ENCODE measurements around the gene PLIN1.

The PLIN1 gene

DNA sequence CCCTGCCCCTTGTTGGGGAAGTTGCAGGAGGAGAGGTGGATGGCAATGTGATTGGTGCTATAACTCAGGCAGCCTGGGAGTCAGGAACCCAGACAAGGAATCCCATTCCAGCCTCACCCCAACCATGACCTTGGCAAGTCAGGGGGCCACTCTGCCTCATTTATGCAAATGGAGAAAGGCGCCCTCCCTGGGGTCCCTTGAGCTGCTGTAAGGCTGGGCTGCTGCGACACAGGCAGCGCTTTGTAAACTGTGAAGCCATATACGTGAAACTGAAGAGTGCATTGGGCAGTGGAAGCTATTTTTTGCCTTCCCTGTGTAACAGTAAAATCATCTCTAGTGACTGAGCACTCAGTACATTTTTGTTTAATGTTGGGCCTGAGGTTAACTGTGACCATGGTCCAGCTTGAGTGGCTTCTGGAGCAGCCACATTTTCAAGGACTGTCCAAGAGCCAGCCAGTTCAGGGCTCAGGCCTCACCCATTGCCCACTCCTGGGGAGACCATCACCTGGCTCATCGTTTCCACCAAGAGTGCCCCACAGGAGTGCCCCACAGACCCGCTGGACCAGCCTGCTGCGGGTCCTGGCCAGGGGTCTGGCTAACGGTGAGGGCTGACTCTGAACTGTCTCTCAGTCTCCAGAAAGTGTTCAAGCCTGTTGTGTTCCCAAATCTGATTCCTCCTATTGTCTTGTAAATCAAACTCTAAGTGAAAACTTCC is 51.8 kb downstream of the PLIN1 start:
- peak; percentile 7 for DNase-seq (ENCODE audit: low spot score)

GRCh38 chr15:89625716-89626115 is 53.5 kb downstream of the PLIN1 start:
- DNase-seq (ENCODE audit: low spot score), result peak; percentile 6

- no peak for DNase-seq (ENCODE audit: low spot score)
Measured at GRCh38 chr15:89623165-89623564, 56.0 kb downstream of the PLIN1 start.

DNA sequence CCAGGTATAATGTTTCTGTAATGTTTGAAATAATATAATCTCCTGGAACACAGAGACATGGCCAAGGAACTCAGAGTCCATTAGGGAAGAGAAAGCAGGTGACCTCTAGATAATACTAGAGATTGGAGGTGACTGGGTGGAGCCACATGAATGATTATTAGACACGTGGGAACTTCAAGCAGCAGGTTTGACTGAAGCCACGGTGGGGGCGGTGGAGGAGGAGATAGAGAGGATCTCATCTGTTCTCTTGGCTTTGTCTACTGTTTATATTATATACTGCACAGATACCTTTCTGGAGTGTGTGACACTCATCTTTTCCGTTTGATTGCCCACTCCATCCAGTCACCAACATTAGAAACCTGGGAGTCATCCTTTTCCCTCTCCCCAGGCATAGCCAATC is 57.6 kb downstream of the PLIN1 start:
- DNase-seq (ENCODE audit: low spot score), result peak; percentile 7

- DNase-seq (ENCODE audit: low spot score), result no peak
Measured at GRCh38 chr15:89616228-89616627, 62.9 kb downstream of the PLIN1 start.

GRCh38 chr15:89615135-89615534 is 64.0 kb downstream of the PLIN1 start:
- no peak for DNase-seq (ENCODE audit: low spot score)

All from AG20443 (cell line).